Vagina (tissue), 2 donors: Measurements from ENCODE around the gene ARMH4. TPM values are rescaled to one million over a fixed set of nuclear protein-coding genes. Genes with fewer than 3 reads are reported as not detected.

Experiments
- DNase-seq, 2 donors: peaks; one replicate each; pipeline ENCODE4 v3.0.0-alpha.2; 2017; ENCODE audit errors: extremely low spot score in 2 of 2
- H3K27ac ChIP-seq: fragments of 200-600 bp; sonication (generic); one replicate; pipeline ENCODE4 v1.5.1; 2019
- H3K27me3 ChIP-seq: fragments of 200-600 bp; sonication (generic); one replicate; pipeline ENCODE4 v1.5.1; 2019
- H3K36me3 ChIP-seq, 2 donors: fragments of 200-600 bp; sonication (generic); one replicate each; pipeline ENCODE4 v1.5.1; 2017 to 2019
- H3K4me1 ChIP-seq: fragments of 200-600 bp; sonication (generic); one replicate; pipeline ENCODE4 v1.5.1; 2019
- H3K4me3 ChIP-seq, 2 donors: fragments of 200-600 bp; sonication (generic); 1 replicate in 1 of 2; 2 replicates in 1 of 2; pipeline ENCODE4 v1.5.1; 2016 to 2019
- H3K9me3 ChIP-seq: fragments of 200-600 bp; sonication (generic); one replicate; pipeline ENCODE4 v1.5.1; 2019
- CTCF ChIP-seq, 3 experiments: fragments of 450-650 bp in 2 of 3; fragments of 200-600 bp in 1 of 3; sonication (generic) in 1 of 3; IDR thresholded peaks; one replicate each; pipeline ENCODE4 v1.5.1; 2017 to 2019; ENCODE audit warnings: antibody characterized with exemption in 3 of 3, mild to moderate bottlenecking in 2 of 3, moderate library complexity in 2 of 3
- POLR2A ChIP-seq, 2 donors: fragments of 450-650 bp; IDR thresholded peaks; one replicate each; pipeline ENCODE4 v1.6.1; 2017; ENCODE audit warnings: antibody characterized with exemption in 2 of 2, mild to moderate bottlenecking in 2 of 2, moderate library complexity in 2 of 2
- POLR2AphosphoS5 ChIP-seq, 2 donors: sonication (generic); formaldehyde crosslinking; IDR thresholded peaks; one replicate each; pipeline ENCODE4 v1.9.0; 2017; ENCODE audit warnings: antibody characterized with exemption in 2 of 2, mild to moderate bottlenecking in 2 of 2, low read depth in 1 of 2; ENCODE audit not compliant: insufficient read depth in 1 of 2
- intact Hi-C: fragments of 100-400 bp; cut with DNase I; formaldehyde crosslinking; loops from one replicate; pipeline ENCODE4 v1.15.1; 2023
- total RNA-seq: library from RNA; depleted of rRNA; stranded (reverse); fragments of >200 nt; gene quantifications from one replicate; pipeline ENCODE4 v1.2.3, GENCODE V29; 2016

The ARMH4 gene
- total RNA-seq, 1 donor from 2014 or later, result 5.2 TPM

GRCh38 chr14:58133739-58134138 is 18.3 kb downstream of the ARMH4 start:
- Histone ChIP-seq H3K9me3 (no peaks in the 10 kb centered on the region), H3K4me1 (no peaks in the 10 kb centered on the region), H3K27ac (no peak overlapping the region), H3K27me3 (no peaks in the 10 kb centered on the region), H3K36me3 (no peaks in the 10 kb centered on the region), H3K4me3 (no peak overlapping the region)
- intact Hi-C loops, result no loop called here
- no peak for DNase-seq
- TF ChIP-seq CTCF (IDR thresholded peaks at IDR 0.05), result no peak
- TF ChIP-seq POLR2AphosphoS5 (IDR thresholded peaks at IDR 0.05; ENCODE audit: insufficient read depth in 1 of 2, low read depth in 1 of 2), result no peak
- no peak for TF ChIP-seq POLR2A (IDR thresholded peaks at IDR 0.05)

GRCh38 chr14:58131386-58131785 is 20.6 kb downstream of the ARMH4 start:
- no peaks in the 10 kb centered on the region for H3K36me3 ChIP-seq
- H3K4me1 ChIP-seq, result no peaks in the 10 kb centered on the region
- no peak for TF ChIP-seq POLR2AphosphoS5 (IDR thresholded peaks at IDR 0.05; ENCODE audit: insufficient read depth in 1 of 2, low read depth in 1 of 2)
- no peak for TF ChIP-seq POLR2A (IDR thresholded peaks at IDR 0.05)
- TF ChIP-seq CTCF (IDR thresholded peaks at IDR 0.05), result no peak
- H3K4me3 ChIP-seq, result no peak overlapping the region
- H3K27ac ChIP-seq, result no peak overlapping the region
- intact Hi-C loops, result no loop called here
- no peak for DNase-seq
- H3K9me3 ChIP-seq, result no peaks in the 10 kb centered on the region
- no peaks in the 10 kb centered on the region for H3K27me3 ChIP-seq

GRCh38 chr14:58130116-58130782 is 21.8 kb downstream of the ARMH4 start:
- Histone ChIP-seq H3K4me1 (no peaks in the 10 kb centered on the region), H3K27me3 (no peaks in the 10 kb centered on the region), H3K9me3 (no peaks in the 10 kb centered on the region), H3K27ac (no peak overlapping the region), H3K4me3 (no peak overlapping the region), H3K36me3 (no peaks in the 10 kb centered on the region)
- no peak for DNase-seq
- TF ChIP-seq POLR2AphosphoS5 (IDR thresholded peaks at IDR 0.05; ENCODE audit: insufficient read depth in 1 of 2, low read depth in 1 of 2) (no peak), POLR2A (IDR thresholded peaks at IDR 0.05) (no peak), CTCF (IDR thresholded peaks at IDR 0.05) (no peak)
- intact Hi-C loops, result no loop called here

GRCh38 chr14:58129208-58129607 is 22.8 kb downstream of the ARMH4 start:
- no peak for DNase-seq
- intact Hi-C loops, result no loop called here

More at GRCh38 chr14:58129208-58129607, 22.8 kb downstream of the ARMH4 start:
- H3K36me3 ChIP-seq, result no peaks in the 10 kb centered on the region
- TF ChIP-seq CTCF (IDR thresholded peaks at IDR 0.05), result no peak
- no peak for TF ChIP-seq POLR2A (IDR thresholded peaks at IDR 0.05)
- TF ChIP-seq POLR2AphosphoS5 (IDR thresholded peaks at IDR 0.05; ENCODE audit: insufficient read depth in 1 of 2, low read depth in 1 of 2), result no peak
- H3K27me3 ChIP-seq, result no peaks in the 10 kb centered on the region
- H3K4me1 ChIP-seq, result no peaks in the 10 kb centered on the region
- no peak overlapping the region for H3K4me3 ChIP-seq
- H3K27ac ChIP-seq, result no peak overlapping the region
- H3K9me3 ChIP-seq, result no peaks in the 10 kb centered on the region
